22Rv1 (cell line): ENCODE data around the gene ELOVL5.
"Not testable (repeated sequence)": the region's sequence is repeated elsewhere in the genome, so short reads cannot be mapped to it uniquely, and the experiment has no call there.

Source experiments
- H3K27ac ChIP-seq: fragments of 450-650 bp; 2 replicates; pipeline ENCODE4 v1.5.1; 2017
- CTCF ChIP-seq: fragments of 450-650 bp; IDR thresholded peaks from 2 replicates; pipeline ENCODE4 v1.5.1; 2017; ENCODE audit warnings: mild to moderate bottlenecking
- ZFX ChIP-seq: fragments of 450-650 bp; IDR thresholded peaks from 2 replicates; pipeline ENCODE4 v1.6.1; 2017; ENCODE audit warnings: antibody characterized with exemption, borderline replicate concordance

ELOVL5 gene

GRCh38 chr6:53310771-53311585 lies 37.8 kb downstream of the ELOVL5 start:
- no peak for TF ChIP-seq CTCF
- no peak for TF ChIP-seq ZFX
- H3K27ac ChIP-seq = no peak overlapping the region

GRCh38 chr6:53309901-53310300 lies 38.8 kb downstream of the ELOVL5 start:
- H3K27ac ChIP-seq = 0 out of 2 replicates have a peak overlapping the region, but pooled peaks have one; percentile 19
- TF ChIP-seq ZFX = no peak
- no peak for TF ChIP-seq CTCF

- H3K27ac ChIP-seq = peak overlapping the region; percentile 19; the same call in 1 of the 2 replicates
- TF ChIP-seq ZFX (no peak), CTCF (no peak)
Measured at GRCh38 chr6:53309059-53309900, 39.5 kb downstream of the ELOVL5 start.

GRCh38 chr6:53306819-53307347 lies 41.9 kb downstream of the ELOVL5 start:
- no peak for TF ChIP-seq CTCF
- TF ChIP-seq ZFX = no peak
- H3K27ac ChIP-seq = no peak overlapping the region

- H3K27ac ChIP-seq = not testable (repeated sequence)
Measured at GRCh38 chr6:53306217-53306616, 42.5 kb downstream of the ELOVL5 start.

- H3K27ac ChIP-seq = not testable (repeated sequence)
Measured at GRCh38 chr6:53305506-53306005, 43.2 kb downstream of the ELOVL5 start.

GRCh38 chr6:53304953-53305352 lies 43.8 kb downstream of the ELOVL5 start:
- H3K27ac ChIP-seq = not testable (repeated sequence)

- TF ChIP-seq CTCF (no peak), ZFX (no peak)
- no peak overlapping the region for H3K27ac ChIP-seq
Measured at GRCh38 chr6:53302678-53303360, 45.9 kb downstream of the ELOVL5 start.
